Keratinocyte (primary cell): ENCODE results near the gene CELF5.

Experiments
- CTCF ChIP-seq, 3 experiments: IDR thresholded peaks in 1 of 3; conservative IDR thresholded peaks in 1 of 3; optimal IDR thresholded peaks in 1 of 3; 2 replicates in 2 of 3; 3 replicates in 1 of 3; pipeline versions ENCODE3 to v1.5.1; 2011; ENCODE audit warnings: low read length in 3 of 3, mild to moderate bottlenecking in 3 of 3, moderate library complexity in 2 of 3, control low read depth in 1 of 3, inconsistent platforms in 1 of 3; ENCODE audit not compliant: insufficient read depth in 2 of 3; ENCODE audit errors: extremely low read depth in 1 of 3
- EZH2 ChIP-seq: IDR thresholded peaks from one replicate; pipeline ENCODE4 v1.6.1; 2012; ENCODE audit warnings: inconsistent platforms, mild to moderate bottlenecking, low read length, moderate library complexity

DNA sequence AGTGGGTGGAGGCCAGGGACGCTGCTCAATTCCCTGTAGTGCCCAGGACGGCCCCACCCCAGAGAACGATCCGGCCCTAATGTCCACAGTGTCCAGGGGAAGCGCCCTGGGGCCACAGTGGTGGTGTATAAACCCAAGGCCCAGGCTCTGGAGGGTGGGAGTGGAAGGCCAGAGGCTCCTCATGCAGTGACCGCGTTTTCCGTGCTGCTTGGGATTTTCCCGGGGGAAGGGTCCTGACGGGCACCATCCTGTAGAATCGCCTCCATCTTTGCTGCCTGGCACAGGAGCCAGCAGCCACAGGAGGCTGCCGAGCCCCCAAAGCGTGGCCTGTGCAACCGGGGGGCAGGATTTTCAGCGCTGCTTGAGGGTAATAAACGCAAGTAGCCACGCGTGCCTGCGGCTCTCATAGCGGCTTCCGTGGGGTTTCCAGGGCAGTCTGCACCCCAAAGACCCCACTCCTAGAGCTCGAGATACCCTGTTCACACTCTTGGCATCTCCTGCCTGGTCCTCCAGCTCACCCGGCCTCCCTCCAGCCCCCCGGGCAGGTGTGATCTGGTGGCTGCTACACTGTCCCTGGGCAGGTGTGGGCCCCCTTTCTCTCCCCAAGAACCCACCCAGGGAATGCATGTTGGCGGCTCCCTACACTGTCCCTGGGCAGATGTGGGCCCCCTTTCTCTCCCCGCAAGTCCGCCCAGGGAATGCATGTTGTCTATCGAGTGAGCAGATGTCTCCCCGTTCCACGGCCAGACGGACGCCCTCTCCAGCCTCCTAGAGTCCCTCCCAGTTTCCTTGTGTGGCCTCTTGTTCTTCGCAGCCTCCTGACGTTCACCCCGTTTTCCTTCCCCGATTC lies 36.6 kb upstream of the CELF5 start:
- TF ChIP-seq CTCF (optimal IDR thresholded peaks at IDR 0.05 in 1 of 3, IDR thresholded peaks at IDR 0.05 in 1 of 3, conservative IDR thresholded peaks at IDR 0.05 in 1 of 3; ENCODE audit: extremely low read depth in 1 of 3, insufficient read depth in 2 of 3, low read length in 3 of 3) = no peak
- TF ChIP-seq EZH2 = no peak
